Glutamatergic neuron (in vitro differentiated cells): ENCODE results near the gene LIM2. TPM values are rescaled to one million over a fixed set of nuclear protein-coding genes. Genes with fewer than 3 reads are reported as not detected.

Source experiments
- DNase-seq: peaks from one replicate; pipeline ENCODE4 v3.0.0; 2022
- H3K27ac Mint-ChIP-seq: one replicate; pipeline ENCODE4 v1.8.0; 2020; ENCODE audit warnings: mild to moderate bottlenecking, mixed read lengths, inconsistent platforms; ENCODE audit not compliant: unreplicated experiment
- H3K27me3 Mint-ChIP-seq: one replicate; pipeline ENCODE4 v1.8.0; 2020; ENCODE audit warnings: mild to moderate bottlenecking, moderate library complexity, mixed read lengths, inconsistent platforms; ENCODE audit not compliant: unreplicated experiment
- H3K36me3 Mint-ChIP-seq: one replicate; pipeline ENCODE4 v1.8.0; 2020; ENCODE audit warnings: mild to moderate bottlenecking, mixed read lengths, inconsistent platforms; ENCODE audit not compliant: unreplicated experiment
- H3K4me1 Mint-ChIP-seq: one replicate; pipeline ENCODE4 v1.8.0; 2020; ENCODE audit warnings: mild to moderate bottlenecking, low read depth, mixed read lengths, inconsistent platforms; ENCODE audit not compliant: unreplicated experiment
- H3K4me3 Mint-ChIP-seq: one replicate; pipeline ENCODE4 v1.8.0; 2020; ENCODE audit warnings: mild to moderate bottlenecking, mixed read lengths, inconsistent platforms; ENCODE audit not compliant: unreplicated experiment
- H3K9me3 Mint-ChIP-seq: one replicate; pipeline ENCODE4 v1.8.0; 2020; ENCODE audit warnings: mild to moderate bottlenecking, moderate library complexity, mixed read lengths, inconsistent platforms; ENCODE audit not compliant: unreplicated experiment
- total RNA-seq: library from RNA; stranded (reverse); fragmentation: NEBNext Ultra II Directional; extraction: Animal tissue kit (Norgen Biotek cat#: 25700); gene quantifications from one replicate; pipeline ENCODE4 v1.2.1, GENCODE V29; 2021; ENCODE audit not compliant: unreplicated experiment
- TF ChIP-seq, protein P1 (sequence below): fragments of 200-600 bp; sonication (generic); IDR thresholded peaks from one replicate; pipeline ENCODE4 v1.5.0; 2021; ENCODE audit not compliant: partially characterized antibody, unreplicated experiment

Gene LIM2
- total RNA-seq, 1 donor from 2014 or later, result not detected

DNA sequence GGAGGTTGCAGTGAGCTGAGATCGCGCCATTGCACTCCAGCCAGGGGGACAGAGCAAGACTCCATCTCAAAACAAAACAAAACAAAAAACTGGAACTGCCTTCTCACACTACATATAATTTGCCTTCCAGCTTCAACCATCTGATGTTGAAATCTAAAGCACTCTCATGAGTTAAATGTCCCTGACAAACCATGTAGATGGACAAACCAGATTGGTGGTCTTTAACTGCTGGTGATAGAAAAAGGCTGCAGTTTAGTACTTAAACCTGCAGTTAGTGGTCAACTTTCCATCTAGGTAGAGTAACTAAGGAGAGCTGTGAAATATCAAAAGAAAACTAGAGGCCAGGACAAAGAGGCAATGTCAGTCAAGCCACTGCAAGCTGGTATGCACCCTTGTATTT is 8.4 kb upstream of the LIM2 start:
- H3K36me3 Mint-ChIP-seq, result peaks cover 9% of the 10 kb centered on the region
- TF ChIP-seq, protein P1, sequence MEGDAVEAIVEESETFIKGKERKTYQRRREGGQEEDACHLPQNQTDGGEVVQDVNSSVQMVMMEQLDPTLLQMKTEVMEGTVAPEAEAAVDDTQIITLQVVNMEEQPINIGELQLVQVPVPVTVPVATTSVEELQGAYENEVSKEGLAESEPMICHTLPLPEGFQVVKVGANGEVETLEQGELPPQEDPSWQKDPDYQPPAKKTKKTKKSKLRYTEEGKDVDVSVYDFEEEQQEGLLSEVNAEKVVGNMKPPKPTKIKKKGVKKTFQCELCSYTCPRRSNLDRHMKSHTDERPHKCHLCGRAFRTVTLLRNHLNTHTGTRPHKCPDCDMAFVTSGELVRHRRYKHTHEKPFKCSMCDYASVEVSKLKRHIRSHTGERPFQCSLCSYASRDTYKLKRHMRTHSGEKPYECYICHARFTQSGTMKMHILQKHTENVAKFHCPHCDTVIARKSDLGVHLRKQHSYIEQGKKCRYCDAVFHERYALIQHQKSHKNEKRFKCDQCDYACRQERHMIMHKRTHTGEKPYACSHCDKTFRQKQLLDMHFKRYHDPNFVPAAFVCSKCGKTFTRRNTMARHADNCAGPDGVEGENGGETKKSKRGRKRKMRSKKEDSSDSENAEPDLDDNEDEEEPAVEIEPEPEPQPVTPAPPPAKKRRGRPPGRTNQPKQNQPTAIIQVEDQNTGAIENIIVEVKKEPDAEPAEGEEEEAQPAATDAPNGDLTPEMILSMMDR, result no peak
- no peak overlapping the region for H3K4me3 Mint-ChIP-seq
- H3K4me1 Mint-ChIP-seq, result peaks cover 3% of the 10 kb centered on the region
- H3K27me3 Mint-ChIP-seq, result peaks cover 2% of the 10 kb centered on the region
- no peaks in the 10 kb centered on the region for H3K9me3 Mint-ChIP-seq
- DNase-seq, result no peak
- no peak overlapping the region for H3K27ac Mint-ChIP-seq

DNA sequence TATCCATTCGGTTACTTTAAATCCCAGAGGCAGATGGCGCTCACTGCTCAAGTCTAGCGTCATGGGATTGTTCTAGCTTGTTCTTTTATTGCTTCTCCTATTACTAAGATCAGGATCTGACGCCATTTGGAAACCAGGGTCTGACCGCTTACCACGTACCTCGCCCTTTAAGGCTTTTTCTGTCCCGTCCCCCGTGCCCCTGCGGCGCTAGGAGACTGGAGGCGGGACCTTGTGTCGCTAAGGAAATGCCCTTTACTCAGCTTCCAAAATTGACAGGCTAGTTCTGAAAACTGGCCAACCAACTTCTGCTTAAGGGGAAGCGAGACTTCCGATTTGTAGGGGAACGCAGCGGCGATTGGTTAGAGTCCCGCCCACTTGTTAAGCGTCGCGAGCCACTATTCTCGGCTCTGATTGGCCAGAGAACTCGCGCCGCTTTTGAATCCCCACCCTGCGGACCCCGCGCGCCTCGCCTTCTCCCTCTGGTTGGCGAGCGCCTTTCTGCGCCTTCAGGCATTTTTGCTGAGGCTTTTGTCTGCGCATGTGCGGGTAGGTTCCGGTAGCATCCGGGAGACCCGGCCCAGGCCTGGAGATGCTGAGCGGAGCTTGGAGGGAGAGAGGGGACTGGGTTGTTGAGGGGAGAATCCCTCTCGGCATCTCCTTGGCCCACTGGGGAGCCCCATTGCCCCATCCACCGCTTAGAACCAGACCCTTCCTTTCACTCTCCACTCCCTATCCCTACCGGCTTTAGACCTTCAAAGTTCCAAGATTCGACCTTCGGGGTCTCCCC is 6.5 kb upstream of the LIM2 start:
- H3K36me3 Mint-ChIP-seq, result no peaks in the 10 kb centered on the region
- TF ChIP-seq, protein P1, result no peak
- peak overlapping the region; percentile 88 for H3K4me3 Mint-ChIP-seq
- peak; percentile 91 for DNase-seq
- peaks cover 3% of the 10 kb centered on the region for H3K4me1 Mint-ChIP-seq
- peak overlapping the region; percentile 94 for H3K27ac Mint-ChIP-seq
- no peaks in the 10 kb centered on the region for H3K9me3 Mint-ChIP-seq
- peaks cover 2% of the 10 kb centered on the region for H3K27me3 Mint-ChIP-seq

DNA sequence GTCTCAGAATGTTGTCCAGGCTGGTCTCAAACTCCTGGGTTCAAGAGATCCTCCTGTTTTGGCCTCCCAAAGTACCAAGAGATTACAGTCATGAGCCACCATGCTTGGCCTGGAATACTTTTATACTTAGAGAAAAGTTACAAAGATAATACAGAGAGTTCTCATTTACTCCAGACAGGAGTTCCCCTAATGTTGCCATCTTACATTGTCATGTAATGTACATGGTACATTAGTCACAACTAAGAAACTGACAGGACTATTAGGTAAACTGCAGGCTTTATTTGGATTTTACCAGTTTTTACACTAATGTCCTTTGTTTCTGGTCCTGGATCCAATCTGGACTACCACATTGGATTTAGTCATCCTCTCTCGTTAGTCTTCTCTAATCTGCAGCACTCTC is 4.9 kb upstream of the LIM2 start:
- Mint-ChIP-seq H3K4me1 (peaks cover 3% of the 10 kb centered on the region), H3K27ac (no peak overlapping the region), H3K36me3 (no peaks in the 10 kb centered on the region), H3K4me3 (no peak overlapping the region), H3K27me3 (peaks cover 2% of the 10 kb centered on the region), H3K9me3 (peaks cover 2% of the 10 kb centered on the region)
- no peak for DNase-seq
- TF ChIP-seq, protein P1, result no peak

DNA sequence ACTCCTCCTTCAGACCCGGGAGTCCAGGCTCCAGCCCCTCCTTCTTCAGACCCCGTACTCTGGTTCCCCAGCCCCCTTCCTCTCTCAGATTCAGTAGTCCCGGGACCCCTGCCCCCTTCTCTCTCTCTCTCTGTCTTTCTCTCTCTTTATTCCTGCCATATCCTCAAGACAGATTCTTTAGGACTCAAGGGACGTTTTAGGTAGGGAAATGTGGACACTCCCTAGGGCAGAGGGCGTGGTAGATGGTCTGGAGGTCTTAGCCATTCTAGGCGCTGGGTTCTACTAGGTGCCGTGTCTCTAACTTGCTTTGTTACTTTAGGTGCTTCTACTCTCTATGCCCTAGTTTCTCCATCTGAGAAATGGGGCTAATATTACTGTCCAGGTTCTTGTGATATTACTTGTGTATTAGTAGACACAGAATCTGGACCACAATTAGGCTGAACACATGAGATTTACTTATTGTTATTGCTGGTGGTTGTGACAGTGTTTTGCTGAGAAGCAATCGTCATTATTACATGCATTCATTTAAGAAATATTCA is 3.4 kb upstream of the LIM2 start:
- DNase-seq, result no peak
- TF ChIP-seq, protein P1, result no peak
- Mint-ChIP-seq H3K36me3 (no peaks in the 10 kb centered on the region), H3K27me3 (peaks cover 4% of the 10 kb centered on the region), H3K27ac (no peak overlapping the region), H3K4me3 (no peak overlapping the region), H3K9me3 (peaks cover 2% of the 10 kb centered on the region), H3K4me1 (peaks cover 3% of the 10 kb centered on the region)

DNA sequence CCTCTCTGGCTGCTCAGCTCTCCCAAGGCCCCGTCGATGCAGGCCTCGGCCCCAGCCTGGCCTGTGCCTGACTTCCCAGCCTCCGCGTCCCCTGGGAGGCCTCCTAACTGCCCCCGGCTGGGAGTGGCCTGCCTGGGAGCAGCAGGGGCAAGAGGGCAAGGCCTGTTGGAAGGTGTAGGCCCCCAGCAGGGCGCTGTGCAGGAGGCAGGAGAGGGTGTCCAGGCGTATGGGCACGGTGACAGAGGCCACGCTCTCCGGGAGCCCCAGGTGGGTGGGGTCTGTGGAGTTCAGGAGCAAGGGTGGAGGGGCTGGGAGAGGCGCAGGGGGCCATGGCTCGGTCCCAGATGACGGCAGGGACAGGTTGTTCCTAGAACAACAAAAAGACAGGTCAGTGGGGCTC is 1.4 kb upstream of the LIM2 start:
- no peak overlapping the region for H3K4me3 Mint-ChIP-seq
- H3K9me3 Mint-ChIP-seq, result peaks cover 2% of the 10 kb centered on the region
- DNase-seq, result no peak
- H3K36me3 Mint-ChIP-seq, result no peaks in the 10 kb centered on the region
- TF ChIP-seq, protein P1, result no peak
- H3K27me3 Mint-ChIP-seq, result peaks cover 1% of the 10 kb centered on the region
- no peak overlapping the region for H3K27ac Mint-ChIP-seq
- peaks cover 3% of the 10 kb centered on the region for H3K4me1 Mint-ChIP-seq
